Astrocyte of the cerebellum (primary cell): ENCODE data around the gene SMARCD3.

ENCODE experiments used
- DNase-seq: peaks from one replicate; pipeline ENCODE4 v3.0.0-alpha.2; 2011; ENCODE audit warnings: low read depth
- H3K4me3 ChIP-seq: 2 replicates; pipeline ENCODE4 v1.5.1; 2011; ENCODE audit warnings: mild to moderate bottlenecking, low read depth, low read length, moderate library complexity
- CTCF ChIP-seq: IDR thresholded peaks from 2 replicates; pipeline ENCODE4 v1.5.1; 2012; ENCODE audit warnings: low read length, low read depth, moderate library complexity, mild to moderate bottlenecking; ENCODE audit errors: missing control alignments
- in situ Hi-C: cut with HindIII; loops from 2 replicates; pipeline ENCODE4 v1.10.0; 2017; ENCODE audit warnings: low sequenced_read_pairs

SMARCD3 gene

GRCh38 chr7:151238924-151239836 lies 9.3 kb downstream of the SMARCD3 start:
- no peak for TF ChIP-seq CTCF

GRCh38 chr7:151238190-151238810 lies 10.2 kb downstream of the SMARCD3 start:
- in situ Hi-C loops = loop anchor here (5.0 kb wide), 1 partner anchor 74 kb away; no protein-coding TSS in a partner anchor
- no peak for TF ChIP-seq CTCF
- H3K4me3 ChIP-seq = no peak overlapping the region
- no peak for DNase-seq

More at GRCh38 chr7:151238924-151239836, 9.3 kb downstream of the SMARCD3 start:
- in situ Hi-C loops = loop anchor here (5.0 kb wide), 1 partner anchor 73 kb away; no protein-coding TSS in a partner anchor
- no peak overlapping the region for H3K4me3 ChIP-seq
- no peak for DNase-seq

- in situ Hi-C loops = loop anchor here (5.0 kb wide), 1 partner anchor 75 kb away; no protein-coding TSS in a partner anchor
- no peak overlapping the region for H3K4me3 ChIP-seq
- no peak for DNase-seq
- no peak for TF ChIP-seq CTCF
These were observed 11.0 kb downstream of the SMARCD3 start for GRCh38 chr7:151237244-151238189.

GRCh38 chr7:151236406-151236805 lies 12.1 kb downstream of the SMARCD3 start:
- DNase-seq = no peak
- H3K4me3 ChIP-seq = no peak overlapping the region
- TF ChIP-seq CTCF = no peak
- in situ Hi-C loops = loop anchor here (5.0 kb wide), 1 partner anchor 76 kb away; no protein-coding TSS in a partner anchor

- in situ Hi-C loops = loop anchor here (5.0 kb wide), 1 partner anchor 77 kb away; no protein-coding TSS in a partner anchor
- no peak for TF ChIP-seq CTCF
- no peak for DNase-seq
- no peak overlapping the region for H3K4me3 ChIP-seq
These were observed 13.3 kb downstream of the SMARCD3 start for GRCh38 chr7:151235091-151235787.
